Testis (tissue), 2 donors: Measurements from ENCODE around the gene ANO6.

Source experiments
- CTCF ChIP-seq, 3 experiments: fragments of 450-650 bp in 2 of 3; fragments of 200-600 bp in 1 of 3; sonication (generic) in 1 of 3; IDR thresholded peaks; one replicate each; pipeline ENCODE4 v1.5.1; 2016 to 2019; ENCODE audit warnings: antibody characterized with exemption in 3 of 3, mild to moderate bottlenecking in 2 of 3, moderate library complexity in 1 of 3
- POLR2A ChIP-seq: fragments of 450-650 bp; IDR thresholded peaks from one replicate; pipeline ENCODE4 v1.6.1; 2017; ENCODE audit warnings: antibody characterized with exemption, mild to moderate bottlenecking, moderate library complexity

GRCh38 chr12:45231515-45232145 lies 15.7 kb downstream of the ANO6 start:
- TF ChIP-seq CTCF (IDR thresholded peaks at IDR 0.05) (no peak), POLR2A (no peak)
